Activated CD8-positive, alpha-beta memory T cell treated with anti-CD3 and anti-CD28 coated beads, Interleukin-2, amount 50 U/mL, for 24 hours (primary cell): ENCODE data around the gene B3GAT2.

Experiments used
- DNase-seq: peaks from one replicate; pipeline ENCODE4 v3.0.0-alpha.2; 2020; ENCODE audit errors: extremely low read depth

B3GAT2 gene

DNA sequence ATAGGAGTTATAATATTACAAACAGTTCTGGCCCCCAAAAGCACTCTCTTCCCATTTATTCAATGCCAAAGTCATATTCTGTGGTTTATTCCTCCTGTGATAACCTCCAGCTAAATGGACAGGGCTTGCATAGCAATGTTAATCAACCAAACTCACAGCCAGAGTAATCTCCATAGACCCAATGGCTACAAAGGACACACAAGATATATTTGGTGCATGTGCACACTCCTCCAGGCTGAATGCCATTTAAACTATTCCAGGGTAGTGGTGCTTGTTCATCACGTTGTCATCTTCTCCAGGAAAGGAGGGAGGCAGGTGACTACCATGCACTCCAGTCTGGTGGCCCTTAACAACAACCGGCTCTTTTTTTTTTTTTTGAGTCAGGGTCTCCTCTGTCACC is 56.8 kb downstream of the B3GAT2 start:
- no peak for DNase-seq

GRCh38 chr6:70894001-70894400 is 62.9 kb downstream of the B3GAT2 start:
- no peak for DNase-seq

- no peak for DNase-seq
These were observed 67.6 kb downstream of the B3GAT2 start for GRCh38 chr6:70889270-70889669.

GRCh38 chr6:70886661-70887060 is 70.2 kb downstream of the B3GAT2 start:
- DNase-seq = no peak

DNA sequence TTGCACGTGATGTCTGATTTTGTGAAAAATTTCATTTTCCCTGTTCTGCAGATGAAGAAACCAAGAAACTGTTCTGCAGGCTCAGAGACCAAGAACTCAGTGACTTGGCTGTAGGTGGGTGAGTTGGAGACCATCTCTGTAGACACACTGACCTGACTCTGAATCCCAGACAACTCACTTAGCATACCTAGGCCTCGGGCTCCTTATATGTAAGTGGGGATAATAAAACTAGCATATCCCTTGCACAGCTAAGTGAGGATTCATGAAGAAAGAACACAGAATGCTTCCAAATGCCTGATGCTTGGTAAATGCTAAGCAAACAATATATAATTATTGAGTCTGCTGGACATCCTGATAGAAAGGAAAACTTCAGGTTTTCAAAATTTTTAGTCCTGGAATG is 70.8 kb downstream of the B3GAT2 start:
- DNase-seq = no peak

DNA sequence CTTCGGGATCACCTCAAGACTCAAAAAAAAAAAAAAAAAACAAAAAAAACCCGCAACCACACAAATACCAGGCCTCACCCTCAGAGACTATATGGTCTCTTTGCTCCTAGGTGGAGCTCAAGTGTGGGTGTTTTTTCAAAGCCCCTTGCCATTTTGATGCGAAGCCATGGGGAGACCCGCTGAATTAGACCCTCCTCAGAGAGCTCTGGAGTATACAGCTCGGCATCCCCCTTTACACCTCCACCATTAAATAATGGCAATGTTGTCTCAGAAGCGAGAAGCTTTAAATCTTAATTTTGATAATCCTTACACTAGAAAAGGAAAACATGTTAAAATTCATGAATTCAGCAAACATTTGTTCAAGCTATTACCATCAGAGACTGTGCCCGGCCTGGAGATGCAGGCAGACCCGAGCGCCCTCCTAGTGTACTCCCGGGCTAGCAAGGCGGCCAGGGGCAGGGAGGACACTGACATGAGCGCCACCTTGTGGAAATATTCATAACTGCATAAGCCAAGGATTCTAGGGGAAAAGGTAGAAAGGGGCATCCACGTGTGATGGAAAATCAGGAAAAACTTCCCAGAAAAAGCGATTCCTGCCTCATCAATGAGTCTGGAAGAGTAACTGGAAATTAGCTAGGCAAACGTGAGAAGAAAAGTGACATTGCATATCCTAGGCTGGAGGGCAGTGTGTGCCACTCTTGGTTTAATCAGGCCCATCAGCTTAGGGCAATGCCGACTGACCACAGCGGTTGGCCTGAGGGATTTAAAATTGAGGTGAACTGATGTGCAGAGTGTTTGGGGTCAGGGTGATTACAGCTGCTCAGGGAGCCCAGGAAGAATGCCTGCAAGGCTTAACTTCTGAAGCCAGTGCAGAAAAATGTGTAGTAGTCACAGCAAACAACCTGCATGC is 72.5 kb downstream of the B3GAT2 start:
- no peak for DNase-seq

GRCh38 chr6:70879496-70879895 is 77.4 kb downstream of the B3GAT2 start:
- DNase-seq = no peak

- DNase-seq = no peak
These were observed 82.5 kb downstream of the B3GAT2 start for GRCh38 chr6:70874181-70874913.

DNA sequence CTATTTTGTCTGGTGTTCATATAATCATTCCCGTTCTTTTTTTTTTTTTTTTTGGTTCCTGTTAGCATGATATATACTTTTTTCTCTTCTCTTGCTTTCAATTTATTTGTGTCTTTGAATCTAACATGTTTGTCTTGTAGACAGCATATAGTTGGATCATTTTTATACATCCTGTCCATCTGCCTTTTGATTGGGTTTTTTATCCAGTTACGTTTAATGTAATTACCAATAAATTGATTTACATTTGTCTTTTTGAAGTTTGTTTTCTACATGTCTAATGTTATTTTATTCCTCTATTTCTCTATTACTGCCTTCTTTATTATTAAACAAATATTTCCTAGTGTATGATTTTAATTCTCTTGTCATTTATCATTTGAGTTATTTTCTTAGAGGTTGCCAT is 84.4 kb downstream of the B3GAT2 start:
- DNase-seq = no peak

DNA sequence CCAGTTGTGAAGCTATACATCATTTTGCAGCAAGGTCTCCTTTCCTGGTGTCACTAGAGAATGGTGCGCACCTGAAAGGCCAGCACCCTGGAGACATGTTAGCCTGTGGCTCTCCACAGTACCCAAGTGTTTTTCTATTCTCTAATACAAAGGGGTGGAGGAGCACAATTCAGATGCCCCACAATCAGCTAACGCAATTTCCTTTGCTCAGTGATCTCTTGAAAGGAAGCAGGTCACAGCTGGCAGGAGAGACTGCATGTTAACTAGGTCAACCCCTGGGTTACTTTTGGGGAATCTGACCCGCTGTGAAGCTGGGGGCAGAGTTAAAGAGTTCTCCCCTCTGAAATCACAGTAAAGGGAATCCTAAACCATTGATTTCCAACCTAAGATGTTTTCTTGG is 92.5 kb downstream of the B3GAT2 start:
- no peak for DNase-seq

DNA sequence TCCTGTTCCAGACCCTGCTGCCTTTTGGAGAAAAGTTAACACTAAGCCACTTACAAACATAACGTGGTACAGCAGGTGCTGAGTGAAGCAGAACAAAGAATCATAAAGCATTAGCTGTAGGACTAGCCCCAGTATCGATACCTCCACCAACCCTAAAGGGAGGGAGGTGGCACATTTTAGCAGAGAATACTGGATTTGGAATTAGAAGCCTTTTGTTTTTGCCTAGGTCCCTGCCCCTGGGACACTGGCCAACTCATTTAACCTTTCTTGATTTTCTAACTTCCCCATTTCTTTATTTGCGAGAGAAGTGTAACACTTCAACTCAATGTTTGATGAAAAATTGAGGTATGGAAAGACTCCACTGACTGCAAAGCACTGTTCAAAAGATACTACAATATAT is 93.5 kb downstream of the B3GAT2 start:
- DNase-seq = no peak

GRCh38 chr6:70860920-70861319 is 95.9 kb downstream of the B3GAT2 start:
- DNase-seq = no peak

- no peak for DNase-seq
These were observed 96.8 kb downstream of the B3GAT2 start for GRCh38 chr6:70860045-70860444.

DNA sequence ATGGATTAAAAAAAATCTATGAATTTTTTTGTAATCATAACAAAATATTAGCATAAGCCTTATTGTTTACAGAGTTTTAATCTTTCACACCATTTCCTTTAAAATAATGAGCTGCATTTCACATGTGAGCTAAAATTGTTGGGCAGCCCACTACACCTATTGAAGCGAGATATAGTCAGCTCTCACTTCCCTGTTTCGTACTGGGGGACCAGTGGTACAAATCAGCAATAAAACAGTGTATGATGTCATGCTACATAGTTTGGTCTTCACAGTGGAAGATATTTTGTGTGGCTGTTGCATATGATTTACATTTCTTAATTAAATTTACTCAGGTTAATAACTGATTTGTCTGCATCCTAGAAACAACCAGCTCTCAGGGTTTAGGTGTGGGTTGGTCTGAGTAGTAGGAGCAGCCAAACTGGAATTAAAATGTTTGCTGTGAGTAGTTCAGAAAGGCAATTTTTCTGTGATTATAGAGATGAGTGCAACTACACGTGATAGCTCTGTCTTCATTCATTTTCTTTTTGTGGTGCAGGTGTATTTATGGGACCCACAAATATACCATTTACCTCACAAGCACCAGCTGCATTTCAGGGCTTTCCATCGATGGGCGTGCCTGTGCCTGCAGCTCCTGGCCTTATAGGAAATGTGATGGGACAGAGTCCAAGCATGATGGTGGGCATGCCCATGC is 99.3 kb downstream of the B3GAT2 start:
- DNase-seq = no peak

DNA sequence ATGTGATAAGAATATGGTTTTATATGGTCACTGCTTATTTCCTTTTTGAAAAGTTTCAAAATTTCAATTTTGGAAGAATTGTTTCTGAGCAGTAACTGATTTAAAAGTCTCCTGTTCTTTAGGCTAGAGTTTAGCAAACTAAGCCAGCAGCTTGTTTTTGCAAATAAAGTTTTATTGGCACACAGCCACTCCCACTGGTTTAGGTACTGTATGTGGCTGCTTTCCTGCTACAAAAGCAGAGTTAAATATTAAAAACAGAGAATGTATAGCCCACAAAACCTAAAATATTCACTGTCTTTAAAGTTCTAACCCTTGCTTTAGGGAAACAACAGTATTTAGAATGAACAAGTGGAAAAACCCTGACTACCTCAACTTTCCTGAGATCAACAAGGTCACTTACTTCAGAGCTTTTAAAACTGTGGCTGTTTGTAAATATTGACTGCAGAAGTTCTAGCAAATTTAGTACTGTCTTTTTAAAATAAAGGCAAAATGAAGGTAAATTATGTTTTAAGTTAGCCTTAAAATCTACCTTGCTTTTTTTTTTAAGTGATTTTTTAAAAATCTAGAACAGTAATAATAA is 104.1 kb downstream of the B3GAT2 start:
- no peak for DNase-seq

DNA sequence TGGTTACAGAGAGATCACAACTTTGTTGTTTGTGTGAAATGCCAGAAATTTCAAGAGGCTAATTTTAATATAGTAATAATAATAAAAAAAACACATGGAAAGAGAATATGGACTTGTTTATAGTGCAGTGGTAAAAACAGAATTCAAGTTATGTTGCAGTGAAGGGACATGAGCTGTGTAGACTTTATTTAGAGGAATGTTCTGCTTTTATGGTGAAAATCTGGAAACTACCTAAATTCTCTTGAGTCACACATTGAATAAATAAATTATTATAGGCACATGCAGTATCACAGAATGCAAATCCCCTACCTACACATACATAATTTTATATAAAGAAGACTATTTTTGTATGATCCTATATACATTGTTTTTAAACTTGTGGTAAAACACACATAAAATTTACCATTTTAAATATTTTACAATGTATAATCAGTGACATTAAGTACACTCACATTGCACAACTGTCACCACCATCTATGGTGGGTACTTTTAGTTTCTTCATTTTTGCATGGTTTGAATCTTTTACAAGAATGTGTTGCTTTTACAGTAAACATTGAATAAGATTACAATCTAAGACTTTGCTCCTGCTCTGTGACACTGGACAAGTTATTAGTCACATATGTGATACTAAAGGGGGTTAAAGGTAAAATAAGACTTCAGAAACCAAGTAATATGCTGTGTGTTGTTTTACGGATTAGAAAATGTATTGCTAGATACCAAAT is 107.4 kb downstream of the B3GAT2 start:
- no peak for DNase-seq

DNA sequence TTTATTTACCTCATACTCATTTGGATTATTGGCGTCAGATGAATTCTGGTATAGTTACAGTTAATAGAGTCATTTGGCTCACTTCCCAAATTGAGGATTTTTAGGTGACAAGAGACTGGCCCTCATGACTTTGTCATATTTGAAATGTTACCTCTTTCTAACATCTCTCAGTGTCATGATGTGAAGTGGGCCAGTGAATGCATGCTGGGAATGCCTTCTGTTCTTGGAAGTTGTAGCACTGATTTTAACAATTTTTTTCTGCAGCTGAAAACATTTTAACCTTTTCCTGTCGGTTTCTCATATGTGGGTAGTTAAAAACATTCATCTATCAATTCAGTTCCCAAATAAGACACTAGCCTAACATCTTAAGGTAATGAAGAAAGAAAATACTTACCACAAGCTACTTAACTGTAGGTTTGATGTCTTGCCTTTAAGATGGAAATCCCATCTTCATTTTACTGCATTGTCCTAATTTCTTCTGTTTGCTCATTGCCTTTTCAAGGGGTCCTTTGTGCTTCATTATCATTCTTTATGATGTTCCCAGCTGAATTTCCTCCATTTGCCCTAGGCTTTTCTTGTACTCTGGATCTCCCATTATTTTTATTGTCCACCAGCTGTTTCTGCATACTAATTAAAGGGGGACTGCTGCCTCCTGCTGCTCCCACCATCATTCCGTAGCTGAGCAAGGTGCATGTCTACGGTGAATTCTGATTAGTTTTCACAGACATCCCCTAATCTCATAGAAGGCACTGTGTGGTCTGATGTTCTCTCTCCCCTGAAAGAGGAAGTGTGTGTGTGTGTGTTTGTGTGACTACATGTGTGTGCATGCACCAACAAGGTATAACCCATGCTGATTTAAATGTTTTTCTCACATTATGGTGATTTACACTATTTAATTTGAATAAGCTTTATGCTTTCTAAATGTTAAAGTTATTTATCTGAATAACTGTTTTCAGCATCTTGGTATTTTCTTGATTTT is 109.5 kb downstream of the B3GAT2 start:
- no peak for DNase-seq

DNA sequence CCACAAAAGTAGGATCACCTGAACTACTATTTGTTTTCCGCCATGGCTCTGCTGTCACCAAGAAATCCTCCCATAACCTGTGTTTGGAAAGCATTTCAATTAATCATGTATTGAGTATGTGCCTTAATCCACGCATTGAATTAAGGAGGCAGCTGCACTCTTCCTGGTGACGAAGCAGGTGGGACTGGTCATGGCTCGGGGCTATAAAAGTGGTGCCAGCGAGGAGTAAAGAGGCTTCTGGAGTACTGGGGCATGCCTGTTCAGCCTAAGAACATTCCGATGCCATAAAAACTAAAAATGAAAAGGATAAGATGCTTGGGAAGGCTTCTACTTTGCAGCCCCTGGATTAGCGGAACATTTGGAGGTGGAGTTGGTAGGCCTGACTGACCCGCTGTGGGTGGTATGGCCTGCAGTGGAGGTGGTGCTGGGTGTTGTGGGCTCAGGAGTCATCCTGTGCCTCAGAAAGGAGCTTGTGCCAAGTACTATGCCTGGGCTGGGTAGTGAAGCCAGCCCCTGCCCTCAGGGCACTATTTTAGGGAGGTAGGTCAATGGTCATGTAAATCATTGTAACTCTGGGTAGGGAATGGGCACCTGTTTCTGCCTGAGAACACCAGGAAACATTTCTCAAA is 110.5 kb downstream of the B3GAT2 start:
- no peak for DNase-seq

DNA sequence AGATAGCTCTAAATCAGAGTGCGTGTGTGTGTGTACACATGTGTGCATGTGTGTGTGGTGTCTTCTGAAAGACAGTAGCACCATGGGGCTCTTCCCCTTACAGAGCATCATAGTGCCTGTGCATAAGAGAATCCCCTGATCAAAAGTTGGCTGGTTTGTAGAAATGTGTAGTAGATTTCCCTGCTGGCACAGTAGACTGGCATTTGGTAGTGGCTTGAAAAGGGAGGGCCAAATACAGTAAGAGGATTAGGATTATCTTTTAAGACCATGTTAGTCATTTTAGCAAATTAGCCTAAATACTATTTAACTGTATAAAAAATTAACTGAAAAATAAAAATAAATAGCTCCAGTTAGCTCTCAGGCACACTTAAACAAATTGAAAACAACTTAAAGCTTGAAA is 112.6 kb downstream of the B3GAT2 start:
- no peak for DNase-seq
